KMS-11 (cell line): Measurements from ENCODE around the gene SCGB1C1.

ENCODE experiments used
- H2AFZ ChIP-seq: fragments of 200-600 bp; sonication (generic); 2 replicates; pipeline ENCODE4 v1.6.1; 2016; ENCODE audit warnings: antibody characterized with exemption, mixed run types, low read depth
- H3K27ac ChIP-seq: fragments of 200-600 bp; sonication (generic); 2 replicates; pipeline ENCODE4 v1.6.1; 2016; ENCODE audit warnings: mild to moderate bottlenecking, mixed run types
- H3K27me3 ChIP-seq: fragments of 200-600 bp; sonication (generic); 2 replicates; pipeline ENCODE4 v1.6.1; 2017; ENCODE audit warnings: mild to moderate bottlenecking, low read depth, mixed run types, moderate library complexity; ENCODE audit not compliant: insufficient read depth
- H3K36me3 ChIP-seq: fragments of 200-600 bp; sonication (generic); 2 replicates; pipeline ENCODE4 v1.6.1; 2017; ENCODE audit warnings: mild to moderate bottlenecking, mixed run types; ENCODE audit not compliant: insufficient read depth
- H3K4me1 ChIP-seq: fragments of 200-600 bp; sonication (generic); 2 replicates; pipeline ENCODE4 v1.6.1; 2016; ENCODE audit warnings: mild to moderate bottlenecking, low read depth, mixed run types; ENCODE audit not compliant: poor library complexity, severe bottlenecking
- H3K4me2 ChIP-seq: fragments of 200-600 bp; sonication (generic); 2 replicates; pipeline ENCODE4 v1.7.0; 2016; ENCODE audit warnings: mild to moderate bottlenecking, mixed run types
- H3K4me3 ChIP-seq: fragments of 200-600 bp; sonication (generic); IDR thresholded peaks from 2 replicates; pipeline ENCODE4 v1.6.1; 2017; ENCODE audit warnings: low read depth, low read length, mixed read lengths; ENCODE audit not compliant: insufficient read depth
- H3K79me2 ChIP-seq: fragments of 200-600 bp; sonication (generic); 2 replicates; pipeline ENCODE4 v1.6.1; 2016; ENCODE audit warnings: low read depth, mixed run types; ENCODE audit not compliant: insufficient read depth
- H3K9ac ChIP-seq: fragments of 200-600 bp; sonication (generic); 2 replicates; pipeline ENCODE4 v1.6.1; 2016; ENCODE audit warnings: mild to moderate bottlenecking, mixed run types
- H4K20me1 ChIP-seq: fragments of 200-600 bp; sonication (generic); 2 replicates; pipeline ENCODE4 v1.6.1; 2016; ENCODE audit warnings: mild to moderate bottlenecking, mixed run types; ENCODE audit not compliant: insufficient read depth
- CTCF ChIP-seq: fragments of 200-600 bp; sonication (generic); conservative IDR thresholded peaks from 2 replicates; pipeline ENCODE4 v1.6.1; 2017; ENCODE audit warnings: low read depth, mild to moderate bottlenecking, antibody characterized with exemption, low read length, moderate library complexity, mixed read lengths

SCGB1C1 gene

GRCh38 chr11:221539-221938 lies 28.7 kb downstream of the SCGB1C1 start:
- Histone ChIP-seq H3K27ac (no peak overlapping the region), H2AFZ (no peak overlapping the region), H3K79me2 (no peaks in the 10 kb centered on the region), H4K20me1 (no peaks in the 10 kb centered on the region), H3K4me3 (no peak overlapping the region), H3K27me3 (no peaks in the 10 kb centered on the region), H3K4me1 (no peaks in the 10 kb centered on the region), H3K36me3 (no peaks in the 10 kb centered on the region), H3K9ac (no peak overlapping the region), H3K4me2 (no peak overlapping the region)
- TF ChIP-seq CTCF = no peak

- Histone ChIP-seq H3K4me2 (no peak overlapping the region), H3K4me1 (no peaks in the 10 kb centered on the region)
- TF ChIP-seq CTCF = no peak
Observed at GRCh38 chr11:221998-222789, 29.3 kb downstream of the SCGB1C1 start.

GRCh38 chr11:223026-223789 lies 30.3 kb downstream of the SCGB1C1 start:
- no peaks in the 10 kb centered on the region for H3K79me2 ChIP-seq
- H3K36me3 ChIP-seq = no peaks in the 10 kb centered on the region
- H3K4me3 ChIP-seq = no peak overlapping the region
- H3K27me3 ChIP-seq = no peaks in the 10 kb centered on the region
- H3K9ac ChIP-seq = no peak overlapping the region
- no peak for TF ChIP-seq CTCF
- H3K27ac ChIP-seq = no peak overlapping the region
- no peaks in the 10 kb centered on the region for H3K4me1 ChIP-seq
- H3K4me2 ChIP-seq = no peak overlapping the region
- H4K20me1 ChIP-seq = no peaks in the 10 kb centered on the region
- H2AFZ ChIP-seq = no peak overlapping the region

More at GRCh38 chr11:221998-222789, 29.3 kb downstream of the SCGB1C1 start:
- Histone ChIP-seq H3K4me3 (no peak overlapping the region), H3K9ac (no peak overlapping the region), H3K79me2 (no peaks in the 10 kb centered on the region), H3K27me3 (no peaks in the 10 kb centered on the region), H2AFZ (no peak overlapping the region), H3K27ac (no peak overlapping the region), H3K36me3 (no peaks in the 10 kb centered on the region), H4K20me1 (no peaks in the 10 kb centered on the region)

GRCh38 chr11:223884-224283 lies 31.0 kb downstream of the SCGB1C1 start:
- no peak overlapping the region for H3K4me2 ChIP-seq
- no peaks in the 10 kb centered on the region for H3K27me3 ChIP-seq
- H3K36me3 ChIP-seq = no peaks in the 10 kb centered on the region
- H3K27ac ChIP-seq = no peak overlapping the region
- no peak for TF ChIP-seq CTCF
- no peak overlapping the region for H3K4me3 ChIP-seq
- no peak overlapping the region for H2AFZ ChIP-seq
- H4K20me1 ChIP-seq = no peaks in the 10 kb centered on the region
- H3K9ac ChIP-seq = no peak overlapping the region
- H3K4me1 ChIP-seq = no peaks in the 10 kb centered on the region
- H3K79me2 ChIP-seq = no peaks in the 10 kb centered on the region
